Ectodermal cell (in vitro differentiated cells): ENCODE measurements around the gene CEP152.

ENCODE experiments used
- H3K27ac ChIP-seq: 2 replicates; pipeline ENCODE4 v1.7.0; 2013; ENCODE audit warnings: mild to moderate bottlenecking, low read depth, low read length; ENCODE audit not compliant: insufficient read depth, poor library complexity, severe bottlenecking
- H3K27me3 ChIP-seq: 2 replicates; pipeline ENCODE4 v1.7.0; 2013; ENCODE audit warnings: mild to moderate bottlenecking, low read length; ENCODE audit not compliant: insufficient read depth, control insufficient read depth, poor library complexity, severe bottlenecking
- H3K36me3 ChIP-seq: one replicate; pipeline ENCODE4 v1.7.0; 2013; ENCODE audit warnings: low read length; ENCODE audit not compliant: control insufficient read depth, insufficient read depth
- H3K4me1 ChIP-seq: one replicate; pipeline ENCODE4 v1.7.0; 2013; ENCODE audit warnings: low read length; ENCODE audit not compliant: control insufficient read depth, insufficient read depth
- H3K4me3 ChIP-seq: 2 replicates; pipeline ENCODE4 v1.7.0; 2013; ENCODE audit warnings: low read depth, low read length, control low read depth; ENCODE audit not compliant: insufficient read depth
- H3K9me3 ChIP-seq: 2 replicates; pipeline ENCODE4 v1.7.0; 2013; ENCODE audit warnings: mild to moderate bottlenecking, low read length, moderate library complexity; ENCODE audit not compliant: control insufficient read depth
- WGBS, 2 experiments: methylation state at CpG; one replicate each; pipeline ENCODE4 v1.1.7; 2013; ENCODE audit warnings: missing lambda C conversion rate in 2 of 2; 5-methylcytosine and 5-hydroxymethylcytosine counted together

The CEP152 gene

GRCh38 chr15:48712546-48712945 is 98.3 kb downstream of the CEP152 start:
- WGBS, 2 experiments = 93 to 95% methylated on average over 3 of the region's 3 CpGs
- Histone ChIP-seq H3K36me3 (no peaks in the 10 kb centered on the region), H3K4me1 (no peaks in the 10 kb centered on the region), H3K4me3 (no peak overlapping the region), H3K27ac (no peak overlapping the region), H3K27me3 (no peaks in the 10 kb centered on the region), H3K9me3 (no peaks in the 10 kb centered on the region)

GRCh38 chr15:48710952-48711495 is 99.8 kb downstream of the CEP152 start:
- WGBS, 2 experiments = 83 to 84% methylated on average over 4 of the region's 4 CpGs
- Histone ChIP-seq H3K27me3 (no peaks in the 10 kb centered on the region), H3K27ac (no peak overlapping the region), H3K36me3 (no peaks in the 10 kb centered on the region), H3K4me3 (no peak overlapping the region), H3K9me3 (no peaks in the 10 kb centered on the region), H3K4me1 (no peaks in the 10 kb centered on the region)

GRCh38 chr15:48708641-48709040 is 102.2 kb downstream of the CEP152 start:
- Histone ChIP-seq H3K4me3 (no peak overlapping the region), H3K4me1 (no peaks in the 10 kb centered on the region), H3K27ac (no peak overlapping the region), H3K36me3 (no peaks in the 10 kb centered on the region), H3K27me3 (no peaks in the 10 kb centered on the region), H3K9me3 (no peaks in the 10 kb centered on the region)
- 100% methylated on average over 1 of the region's 1 CpG; no CpG with 5 or more reads in 1 of the 2 experiments for WGBS, 2 experiments

GRCh38 chr15:48705381-48705780 is 105.5 kb downstream of the CEP152 start:
- Histone ChIP-seq H3K4me1 (no peaks in the 10 kb centered on the region), H3K36me3 (no peaks in the 10 kb centered on the region), H3K27me3 (no peaks in the 10 kb centered on the region), H3K27ac (no peak overlapping the region), H3K4me3 (no peak overlapping the region), H3K9me3 (no peaks in the 10 kb centered on the region)
- 89 to 100% methylated on average over 1 of the region's 1 CpG for WGBS, 2 experiments

GRCh38 chr15:48703544-48703943 is 107.3 kb downstream of the CEP152 start:
- Histone ChIP-seq H3K27ac (no peak overlapping the region), H3K9me3 (no peaks in the 10 kb centered on the region), H3K4me1 (no peaks in the 10 kb centered on the region), H3K36me3 (no peaks in the 10 kb centered on the region), H3K27me3 (no peaks in the 10 kb centered on the region), H3K4me3 (no peak overlapping the region)
- 95% methylated on average over 1 of the region's 1 CpG; no CpG with 5 or more reads in 1 of the 2 experiments for WGBS, 2 experiments

GRCh38 chr15:48702569-48703236 is 108.2 kb downstream of the CEP152 start:
- H3K36me3 ChIP-seq = no peaks in the 10 kb centered on the region
- no peak overlapping the region for H3K4me3 ChIP-seq
- no peaks in the 10 kb centered on the region for H3K9me3 ChIP-seq
- H3K4me1 ChIP-seq = no peaks in the 10 kb centered on the region
- no peak overlapping the region for H3K27ac ChIP-seq
- H3K27me3 ChIP-seq = no peaks in the 10 kb centered on the region
- 89 to 91% methylated on average over 1 to 2 of the region's 2 CpGs for WGBS, 2 experiments

GRCh38 chr15:48696627-48697312 is 114.1 kb downstream of the CEP152 start:
- no peaks in the 10 kb centered on the region for H3K4me1 ChIP-seq
- no peaks in the 10 kb centered on the region for H3K36me3 ChIP-seq
- H3K9me3 ChIP-seq = no peaks in the 10 kb centered on the region
- H3K27me3 ChIP-seq = no peaks in the 10 kb centered on the region
- no peak overlapping the region for H3K27ac ChIP-seq
- 31 to 50% methylated on average over 2 to 3 of the region's 3 CpGs for WGBS, 2 experiments
- H3K4me3 ChIP-seq = no peak overlapping the region

GRCh38 chr15:48695827-48696573 is 114.9 kb downstream of the CEP152 start:
- H3K27me3 ChIP-seq = no peaks in the 10 kb centered on the region
- no peaks in the 10 kb centered on the region for H3K36me3 ChIP-seq
- H3K9me3 ChIP-seq = no peaks in the 10 kb centered on the region
- H3K27ac ChIP-seq = no peak overlapping the region
- no peaks in the 10 kb centered on the region for H3K4me1 ChIP-seq
- 65 to 75% methylated on average over 5 of the region's 6 CpGs for WGBS, 2 experiments
- H3K4me3 ChIP-seq = no peak overlapping the region

GRCh38 chr15:48695088-48695826 is 115.6 kb downstream of the CEP152 start:
- no peaks in the 10 kb centered on the region for H3K4me1 ChIP-seq
- H3K9me3 ChIP-seq = no peaks in the 10 kb centered on the region
- no peak overlapping the region for H3K27ac ChIP-seq
- no peaks in the 10 kb centered on the region for H3K27me3 ChIP-seq
- H3K36me3 ChIP-seq = no peaks in the 10 kb centered on the region
- H3K4me3 ChIP-seq = no peak overlapping the region
